Naive B cell (primary cell): ENCODE results near the gene KLF13. TPM values are rescaled to one million over a fixed set of nuclear protein-coding genes. Genes with fewer than 3 reads are reported as not detected.

Experiments used
- ATAC-seq, 2 donors: fragments of 150-1000 bp; cut with Tn5 transposase; 2 replicates each; pipeline ENCODE4 v1.10.0; 2021; ENCODE audit warnings: low read depth in 2 of 2, mild to moderate bottlenecking in 2 of 2, moderate library complexity in 2 of 2
- DNase-seq: peaks from one replicate; pipeline ENCODE4 v3.0.0; 2022
- H3K27ac Mint-ChIP-seq, 6 donors: one replicate each; pipeline ENCODE4 v1.8.0; 2020 to 2022; ENCODE audit warnings: mild to moderate bottlenecking in 6 of 6, mixed read lengths in 6 of 6, moderate library complexity in 5 of 6, inconsistent platforms in 2 of 6
- H3K27me3 Mint-ChIP-seq, 3 donors: one replicate each; pipeline ENCODE4 v1.8.0; 2021 to 2022; ENCODE audit warnings: mixed read lengths in 3 of 3, mild to moderate bottlenecking in 1 of 3
- H3K36me3 Mint-ChIP-seq, 2 donors: one replicate each; pipeline ENCODE4 v1.8.0; 2020 to 2022; ENCODE audit warnings: mixed read lengths in 2 of 2, inconsistent platforms in 1 of 2, mild to moderate bottlenecking in 1 of 2
- H3K4me1 Mint-ChIP-seq, 3 donors: one replicate each; pipeline ENCODE4 v1.8.0; 2020 to 2022; ENCODE audit warnings: mixed read lengths in 3 of 3, inconsistent platforms in 1 of 3, mild to moderate bottlenecking in 1 of 3, moderate library complexity in 1 of 3
- H3K4me3 Mint-ChIP-seq, 8 donors: one replicate each; pipeline ENCODE4 v1.8.0; 2020 to 2022; ENCODE audit warnings: mild to moderate bottlenecking in 8 of 8, mixed read lengths in 8 of 8, moderate library complexity in 8 of 8, inconsistent platforms in 2 of 8
- H3K9me3 Mint-ChIP-seq, 7 donors: one replicate each; pipeline ENCODE4 v1.8.0; 2020 to 2022; ENCODE audit warnings: mixed read lengths in 7 of 7, mild to moderate bottlenecking in 5 of 7, inconsistent platforms in 2 of 7, moderate library complexity in 1 of 7
- polyA plus RNA-seq, 6 donors: library from polyadenylated mRNA; unstranded; fragments of 300-500 nt; fragmentation: Illumina TruSeq; gene quantifications; one replicate each; pipeline ENCODE4 v1.2.3, GENCODE V29; 2021; ENCODE audit warnings: low read depth in 6 of 6

KLF13 gene
- polyA plus RNA-seq, 6 donors from 2014 or later: 16.6 to 58.8 (median 40.0) TPM

GRCh38 chr15:31409171-31409570 lies 82.5 kb downstream of the KLF13 start:
- ATAC-seq (no peak), DNase-seq (no peak)
- peaks cover 17 to 24% (median 23%) of the 10 kb centered on the region in 3 donors for H3K4me1 Mint-ChIP-seq
- H3K27ac Mint-ChIP-seq: no peak overlapping the region
- peaks cover 5 to 16% (median 12%) of the 10 kb centered on the region in 7 donors for H3K9me3 Mint-ChIP-seq
- H3K36me3 Mint-ChIP-seq: peaks cover 3 to 16% of the 10 kb centered on the region in 2 donors
- peaks cover 0 to 9% (median 0%) of the 10 kb centered on the region in 3 donors for H3K27me3 Mint-ChIP-seq
- H3K4me3 Mint-ChIP-seq: no peak overlapping the region

- ATAC-seq: no peak
- H3K4me3 Mint-ChIP-seq: no peak overlapping the region
- no peak overlapping the region for H3K27ac Mint-ChIP-seq
- H3K4me1 Mint-ChIP-seq: no peaks in the 10 kb centered on the region
- peaks cover 3 to 16% of the 10 kb centered on the region in 2 donors for H3K36me3 Mint-ChIP-seq
- H3K27me3 Mint-ChIP-seq: peaks cover 0 to 9% (median 0%) of the 10 kb centered on the region in 3 donors
- H3K9me3 Mint-ChIP-seq: peaks cover 5 to 16% (median 12%) of the 10 kb centered on the region in 7 donors
- DNase-seq: no peak
These were observed 86.2 kb downstream of the KLF13 start for GRCh38 chr15:31412824-31413223.

- peaks cover 9 to 19% (median 16%) of the 10 kb centered on the region in 7 donors for H3K9me3 Mint-ChIP-seq
- DNase-seq (no peak), ATAC-seq (no peak)
- H3K4me3 Mint-ChIP-seq: no peak overlapping the region
- H3K27me3 Mint-ChIP-seq: no peaks in the 10 kb centered on the region
- H3K4me1 Mint-ChIP-seq: no peaks in the 10 kb centered on the region
- peaks cover 13 to 14% of the 10 kb centered on the region in 2 donors for H3K36me3 Mint-ChIP-seq
- peak overlapping the region in 1 of 6 donors; percentile 4 for H3K27ac Mint-ChIP-seq
These were observed 88.6 kb downstream of the KLF13 start for GRCh38 chr15:31415201-31415600.

- Mint-ChIP-seq H3K36me3 (peaks cover 13 to 14% of the 10 kb centered on the region in 2 donors), H3K4me1 (no peaks in the 10 kb centered on the region), H3K9me3 (peaks cover 9 to 24% (median 18%) of the 10 kb centered on the region in 7 donors), H3K27me3 (no peaks in the 10 kb centered on the region), H3K4me3 (no peak overlapping the region), H3K27ac (peak overlapping the region in 1 of 6 donors; percentile 76)
- ATAC-seq (no peak), DNase-seq (no peak)
These were observed 93.2 kb downstream of the KLF13 start for GRCh38 chr15:31419820-31420219.

- Mint-ChIP-seq H3K9me3 (peaks cover 0 to 4% (median 0%) of the 10 kb centered on the region in 7 donors), H3K27ac (peak overlapping the region in 1 of 6 donors; percentile 5), H3K4me1 (peaks cover 0 to 7% (median 0%) of the 10 kb centered on the region in 3 donors), H3K4me3 (no peak overlapping the region), H3K36me3 (no peaks in the 10 kb centered on the region), H3K27me3 (no peaks in the 10 kb centered on the region)
- no peak for DNase-seq
- no peak for ATAC-seq
These were observed 100.8 kb downstream of the KLF13 start for GRCh38 chr15:31427411-31427810.

Other genes starting within 250 kb of the KLF13 start
- under 1 TPM in 4 of 6 donors, not detected in 2; 0.05 to 0.12 (median 0.09) TPM for gene TRPM1, start 225.1 kb upstream of the KLF13 start, polyA plus RNA-seq